ENCODE results near the gene MAGI2.

DNA sequence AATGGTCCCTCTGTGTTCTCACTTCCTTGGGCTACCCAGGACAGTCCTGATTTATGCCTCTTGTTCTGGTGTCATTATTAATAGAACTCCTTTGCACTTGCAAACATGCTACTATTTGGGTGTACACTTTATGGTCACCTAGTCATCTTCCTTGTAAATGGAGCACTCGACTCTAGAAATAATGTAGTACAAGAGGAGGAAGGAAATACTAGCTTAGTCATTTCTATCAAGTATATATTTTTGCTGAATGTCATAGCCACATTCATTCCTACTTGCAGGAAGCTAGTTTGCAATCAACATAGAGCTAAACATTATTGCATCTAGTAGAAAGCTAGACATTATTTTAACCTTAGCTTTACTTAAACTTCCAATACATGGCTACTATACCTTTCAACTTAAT lies 335.3 kb downstream of the MAGI2 start:
- TF ChIP-seq, protein P1, sequence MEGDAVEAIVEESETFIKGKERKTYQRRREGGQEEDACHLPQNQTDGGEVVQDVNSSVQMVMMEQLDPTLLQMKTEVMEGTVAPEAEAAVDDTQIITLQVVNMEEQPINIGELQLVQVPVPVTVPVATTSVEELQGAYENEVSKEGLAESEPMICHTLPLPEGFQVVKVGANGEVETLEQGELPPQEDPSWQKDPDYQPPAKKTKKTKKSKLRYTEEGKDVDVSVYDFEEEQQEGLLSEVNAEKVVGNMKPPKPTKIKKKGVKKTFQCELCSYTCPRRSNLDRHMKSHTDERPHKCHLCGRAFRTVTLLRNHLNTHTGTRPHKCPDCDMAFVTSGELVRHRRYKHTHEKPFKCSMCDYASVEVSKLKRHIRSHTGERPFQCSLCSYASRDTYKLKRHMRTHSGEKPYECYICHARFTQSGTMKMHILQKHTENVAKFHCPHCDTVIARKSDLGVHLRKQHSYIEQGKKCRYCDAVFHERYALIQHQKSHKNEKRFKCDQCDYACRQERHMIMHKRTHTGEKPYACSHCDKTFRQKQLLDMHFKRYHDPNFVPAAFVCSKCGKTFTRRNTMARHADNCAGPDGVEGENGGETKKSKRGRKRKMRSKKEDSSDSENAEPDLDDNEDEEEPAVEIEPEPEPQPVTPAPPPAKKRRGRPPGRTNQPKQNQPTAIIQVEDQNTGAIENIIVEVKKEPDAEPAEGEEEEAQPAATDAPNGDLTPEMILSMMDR (conservative IDR thresholded peaks at IDR 0.05; ENCODE audit: low read length): no peak
- TF ChIP-seq EZH2phosphoT487 (IDR thresholded peaks at IDR 0.05; ENCODE audit: borderline replicate concordance, low read depth, low read length): no peak
